ENCODE data around the gene CCDC134.
"Not testable (repeated sequence)": the region's sequence is repeated elsewhere in the genome, so short reads cannot be mapped to it uniquely, and the experiment has no call there.

GRCh38 chr22:41870081-41870480 lies 69.6 kb downstream of the CCDC134 start:
- TF ChIP-seq MYC (IDR thresholded peaks at IDR 0.05; ENCODE audit: low read depth, low read length); CTCF (IDR thresholded peaks at IDR 0.05; ENCODE audit: extremely low read depth in 1 of 2, insufficient read depth in 1 of 2, low read depth in 1 of 2, low read length in 2 of 2); POLR2A (IDR thresholded peaks at IDR 0.05; ENCODE audit: low read depth, low read length); EZH2 (IDR thresholded peaks at IDR 0.05; ENCODE audit: borderline replicate concordance, low read depth, low read length, severe bottlenecking); JUN (IDR thresholded peaks at IDR 0.05; ENCODE audit: borderline replicate concordance, insufficient read depth, insufficient read length, low read depth); POLR2AphosphoS5 (IDR thresholded peaks at IDR 0.05; ENCODE audit: insufficient read depth, low read depth, low read length); FOS (IDR thresholded peaks at IDR 0.05; ENCODE audit: borderline replicate concordance, insufficient read depth, low read length); GATA2 (IDR thresholded peaks at IDR 0.05; ENCODE audit: insufficient read depth, insufficient read length, low read depth, low read length): not testable (repeated sequence)
- TF ChIP-seq, protein P1, sequence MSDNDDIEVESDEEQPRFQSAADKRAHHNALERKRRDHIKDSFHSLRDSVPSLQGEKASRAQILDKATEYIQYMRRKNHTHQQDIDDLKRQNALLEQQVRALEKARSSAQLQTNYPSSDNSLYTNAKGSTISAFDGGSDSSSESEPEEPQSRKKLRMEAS (IDR thresholded peaks at IDR 0.05; ENCODE audit: insufficient read depth, insufficient read length) = not testable (repeated sequence)
